ENCODE data around the gene RPL36. TPM values are rescaled to one million over a fixed set of nuclear protein-coding genes. Genes with fewer than 3 reads are reported as not detected.
A peak's percentile ranks its signal among the peaks of the same experiment; 100 is the strongest.

The RPL36 gene
- total and polyA plus RNA-seq, 2 experiments from 2014 or later = 637 to 990 TPM

DNA sequence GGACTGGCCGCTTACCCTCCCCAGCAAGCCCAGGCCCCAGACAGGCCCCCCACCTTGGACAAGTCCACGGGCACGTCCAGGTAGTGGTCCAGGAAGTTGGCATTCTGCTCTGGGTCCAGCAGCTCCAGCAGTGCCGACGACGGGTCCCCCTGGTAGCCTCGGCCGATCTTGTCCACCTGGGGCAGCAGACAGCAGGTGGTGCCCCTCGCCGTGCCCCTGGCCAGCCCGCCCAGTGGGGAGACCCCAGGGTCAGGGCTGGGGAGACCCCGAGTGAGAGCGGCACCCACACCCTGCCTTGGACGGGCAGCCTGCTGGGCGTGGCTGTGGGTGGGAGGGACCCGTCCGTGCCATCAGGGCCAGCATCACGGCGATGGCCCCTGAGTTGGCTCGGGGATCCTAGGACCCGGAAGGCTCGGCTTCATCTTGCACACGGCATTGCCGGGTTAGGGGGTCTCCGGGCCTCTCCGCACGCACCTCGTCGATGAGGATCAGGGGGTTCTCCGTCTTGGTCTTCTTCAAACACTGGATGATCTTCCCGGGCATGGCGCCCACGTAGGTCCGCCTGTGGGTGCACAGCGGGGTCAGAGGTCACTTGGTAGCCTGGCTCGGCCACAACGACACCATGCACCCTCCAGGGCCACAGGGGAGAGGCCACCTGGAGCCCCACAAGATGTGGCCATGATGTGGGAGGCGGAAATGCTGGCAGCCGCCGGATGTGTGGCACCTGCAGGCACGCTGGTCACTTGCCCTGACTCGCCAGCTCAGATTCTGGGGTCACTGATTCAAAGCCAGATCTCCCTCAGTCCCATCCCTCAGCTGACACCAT is 6.3 kb downstream of the RPL36 start:
- Histone ChIP-seq H3K36me3 (replicated peaks; ENCODE audit: insufficient read depth, low read depth) (no peaks in the 10 kb centered on the region), H3K4me3 (no peak overlapping the region), H3K79me2 (peaks cover 45% of the 10 kb centered on the region), H2AFZ (no peak overlapping the region), H3K27ac (no peak overlapping the region), H4K20me1 (ENCODE audit: insufficient read depth, poor library complexity, severe bottlenecking) (peaks cover 52% of the 10 kb centered on the region), H3K9me3 (ENCODE audit: low read depth) (no peaks in the 10 kb centered on the region), H3K9me2 (replicated peaks; ENCODE audit: insufficient read depth) (no peaks in the 10 kb centered on the region), H3K4me1 (ENCODE audit: insufficient read depth) (peaks cover 8% of the 10 kb centered on the region), H3K4me2 (no peak overlapping the region), H3K27me3 (no peaks in the 10 kb centered on the region)
- WGBS (ENCODE audit: low lambda C conversion rate, missing lambda C conversion rate) = 94% methylated on average over 40 of the region's 42 CpGs
- no peak for TF ChIP-seq EZH2phosphoT487 (IDR thresholded peaks at IDR 0.05; ENCODE audit: low read depth, severe bottlenecking, unreplicated experiment)
- TF ChIP-seq EZH2 (IDR thresholded peaks at IDR 0.05; ENCODE audit: borderline replicate concordance) = no peak
- TF ChIP-seq, protein P1, sequence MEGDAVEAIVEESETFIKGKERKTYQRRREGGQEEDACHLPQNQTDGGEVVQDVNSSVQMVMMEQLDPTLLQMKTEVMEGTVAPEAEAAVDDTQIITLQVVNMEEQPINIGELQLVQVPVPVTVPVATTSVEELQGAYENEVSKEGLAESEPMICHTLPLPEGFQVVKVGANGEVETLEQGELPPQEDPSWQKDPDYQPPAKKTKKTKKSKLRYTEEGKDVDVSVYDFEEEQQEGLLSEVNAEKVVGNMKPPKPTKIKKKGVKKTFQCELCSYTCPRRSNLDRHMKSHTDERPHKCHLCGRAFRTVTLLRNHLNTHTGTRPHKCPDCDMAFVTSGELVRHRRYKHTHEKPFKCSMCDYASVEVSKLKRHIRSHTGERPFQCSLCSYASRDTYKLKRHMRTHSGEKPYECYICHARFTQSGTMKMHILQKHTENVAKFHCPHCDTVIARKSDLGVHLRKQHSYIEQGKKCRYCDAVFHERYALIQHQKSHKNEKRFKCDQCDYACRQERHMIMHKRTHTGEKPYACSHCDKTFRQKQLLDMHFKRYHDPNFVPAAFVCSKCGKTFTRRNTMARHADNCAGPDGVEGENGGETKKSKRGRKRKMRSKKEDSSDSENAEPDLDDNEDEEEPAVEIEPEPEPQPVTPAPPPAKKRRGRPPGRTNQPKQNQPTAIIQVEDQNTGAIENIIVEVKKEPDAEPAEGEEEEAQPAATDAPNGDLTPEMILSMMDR (IDR thresholded peaks at IDR 0.05; ENCODE audit: poor library complexity) = no peak
- DNase-seq (ENCODE audit: low spot score) = no peak

DNA sequence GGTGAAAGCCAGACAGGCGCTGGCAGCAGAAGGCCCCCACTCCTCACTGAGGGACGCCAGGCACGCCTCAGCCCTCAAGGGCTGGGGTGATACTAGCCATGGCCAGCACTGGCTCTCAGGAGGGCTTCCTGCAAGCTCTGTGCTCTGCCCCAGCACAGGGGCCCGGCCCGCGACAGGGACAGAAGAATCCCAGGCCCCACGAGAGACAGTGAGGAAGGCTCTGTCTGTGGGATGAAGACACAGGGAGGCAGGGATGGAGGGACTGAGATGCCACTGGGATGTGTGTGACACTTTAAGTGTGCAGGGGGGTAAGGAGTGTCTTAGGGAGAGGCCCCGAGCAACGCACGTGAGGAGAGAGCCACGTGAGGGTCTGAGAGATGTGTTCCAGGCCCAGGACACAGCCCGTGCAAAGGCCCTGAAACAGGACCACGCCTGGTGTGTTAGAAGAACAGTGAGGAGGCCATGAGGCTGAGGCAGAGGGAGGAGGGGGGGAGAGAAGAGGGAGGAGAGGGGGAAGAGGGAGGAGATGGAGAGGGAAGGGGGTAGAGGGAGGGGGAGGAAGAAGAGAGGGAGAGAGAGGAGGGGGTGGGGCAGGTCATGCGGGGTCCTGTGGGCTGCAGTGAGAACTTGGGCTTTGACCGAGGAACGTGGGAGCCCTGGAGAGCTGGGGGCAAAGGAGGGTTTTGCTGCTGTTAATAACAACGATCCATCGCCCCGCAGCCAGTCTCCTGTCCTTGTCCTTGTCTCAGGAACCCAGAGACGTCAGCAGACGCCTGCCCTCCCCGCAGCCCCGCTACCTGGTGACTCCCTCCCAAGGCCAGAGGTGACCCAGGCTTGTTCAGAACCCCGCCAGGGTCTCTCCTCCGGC is 7.2 kb downstream of the RPL36 start:
- Histone ChIP-seq H3K36me3 (replicated peaks; ENCODE audit: insufficient read depth, low read depth) (no peaks in the 10 kb centered on the region), H3K9me3 (ENCODE audit: low read depth) (no peaks in the 10 kb centered on the region), H2AFZ (no peak overlapping the region), H3K27ac (no peak overlapping the region), H3K9me2 (replicated peaks; ENCODE audit: insufficient read depth) (no peaks in the 10 kb centered on the region), H3K4me2 (no peak overlapping the region), H3K27me3 (no peaks in the 10 kb centered on the region), H4K20me1 (ENCODE audit: insufficient read depth, poor library complexity, severe bottlenecking) (peaks cover 43% of the 10 kb centered on the region), H3K79me2 (peaks cover 36% of the 10 kb centered on the region), H3K4me3 (no peak overlapping the region), H3K4me1 (ENCODE audit: insufficient read depth) (no peaks in the 10 kb centered on the region)
- 85% methylated on average over 18 of the region's 25 CpGs for WGBS (ENCODE audit: low lambda C conversion rate, missing lambda C conversion rate)
- TF ChIP-seq EZH2phosphoT487 (IDR thresholded peaks at IDR 0.05; ENCODE audit: low read depth, severe bottlenecking, unreplicated experiment) (no peak), EZH2 (IDR thresholded peaks at IDR 0.05; ENCODE audit: borderline replicate concordance) (no peak)
- TF ChIP-seq, protein P1 (IDR thresholded peaks at IDR 0.05; ENCODE audit: poor library complexity) = no peak
- DNase-seq (ENCODE audit: low spot score) = peak; percentile 7

DNA sequence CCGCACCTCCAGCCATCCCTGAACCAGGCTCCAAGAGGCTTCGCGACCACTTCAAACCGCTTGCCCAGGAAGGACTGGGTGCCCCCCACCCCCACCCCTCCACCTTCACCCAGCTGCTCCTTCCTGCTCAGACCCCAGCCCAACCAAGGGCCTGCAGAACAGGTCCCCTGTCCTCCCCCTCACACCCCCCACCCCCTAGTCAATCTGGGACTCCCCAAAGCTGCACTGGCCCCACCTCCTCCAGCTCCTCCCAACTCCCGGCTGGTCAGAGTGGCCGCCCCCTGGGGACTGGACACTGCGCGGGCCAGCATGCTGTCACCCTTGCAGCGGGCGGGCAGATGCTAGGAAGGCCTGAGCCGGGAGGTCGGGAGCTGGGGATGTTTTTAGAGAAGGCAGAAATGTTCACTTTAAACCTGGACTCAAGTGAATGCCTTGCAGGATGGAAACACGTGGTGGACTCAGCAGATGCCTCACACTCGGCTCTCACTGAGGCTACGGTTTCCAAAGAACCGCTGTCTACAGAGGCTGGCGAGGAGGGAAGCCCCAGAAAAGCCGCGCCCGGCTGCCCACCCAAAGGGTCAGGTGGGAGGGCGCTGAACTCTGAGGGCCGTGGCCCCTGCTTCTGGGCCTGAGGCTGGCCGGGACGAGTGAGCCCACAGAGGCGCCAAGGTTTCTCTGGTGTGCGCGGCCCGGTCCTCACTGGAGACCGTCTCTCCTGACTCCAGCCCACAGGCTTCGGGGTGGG is 8.0 kb downstream of the RPL36 start:
- Histone ChIP-seq H4K20me1 (ENCODE audit: insufficient read depth, poor library complexity, severe bottlenecking) (peaks cover 35% of the 10 kb centered on the region), H3K79me2 (peaks cover 28% of the 10 kb centered on the region), H3K9me2 (replicated peaks; ENCODE audit: insufficient read depth) (no peaks in the 10 kb centered on the region), H3K4me3 (no peak overlapping the region), H3K27ac (no peak overlapping the region), H3K36me3 (replicated peaks; ENCODE audit: insufficient read depth, low read depth) (no peaks in the 10 kb centered on the region), H2AFZ (no peak overlapping the region), H3K9me3 (ENCODE audit: low read depth) (no peaks in the 10 kb centered on the region), H3K27me3 (no peaks in the 10 kb centered on the region), H3K4me2 (no peak overlapping the region), H3K4me1 (ENCODE audit: insufficient read depth) (no peaks in the 10 kb centered on the region)
- WGBS (ENCODE audit: low lambda C conversion rate, missing lambda C conversion rate) = 92% methylated on average over 29 of the region's 30 CpGs
- DNase-seq (ENCODE audit: low spot score) = peak; percentile 3
- TF ChIP-seq, protein P1 (IDR thresholded peaks at IDR 0.05; ENCODE audit: poor library complexity) = no peak
- TF ChIP-seq EZH2 (IDR thresholded peaks at IDR 0.05; ENCODE audit: borderline replicate concordance) (no peak), EZH2phosphoT487 (IDR thresholded peaks at IDR 0.05; ENCODE audit: low read depth, severe bottlenecking, unreplicated experiment) (no peak)

Data from hepatocyte (in vitro differentiated cells).